Bronchial epithelial cell (primary cell): ENCODE measurements around the gene ABTB2. TPM values are rescaled to one million over a fixed set of nuclear protein-coding genes. Genes with fewer than 3 reads are reported as not detected.

Experiments
- DNase-seq: peaks from one replicate; pipeline ENCODE4 v3.0.0-alpha.2; 2010; ENCODE audit warnings: low read depth
- FAIRE-seq: peaks from 2 replicates; lab custom pipeline; 2011; peaks lifted over from hg19 to GRCh38; lab: Jason Lieb, UNC
- H3K27me3 ChIP-seq: 2 replicates; pipeline ENCODE4 v1.5.1; 2011; ENCODE audit warnings: low read length; ENCODE audit not compliant: control insufficient read depth, insufficient read depth
- H3K36me3 ChIP-seq: 2 replicates; pipeline ENCODE4 v1.5.1; 2011; ENCODE audit warnings: low read length; ENCODE audit not compliant: control insufficient read depth, insufficient read depth
- H3K4me3 ChIP-seq: 2 replicates; pipeline ENCODE4 v1.5.1; 2011; ENCODE audit warnings: mild to moderate bottlenecking, low read depth, low read length, control low read depth
- CTCF ChIP-seq: IDR thresholded peaks from 2 replicates; pipeline ENCODE4 v1.5.1; 2011; ENCODE audit warnings: mild to moderate bottlenecking, moderate library complexity, low read length, control low read depth, inconsistent platforms; ENCODE audit not compliant: insufficient read depth, severe bottlenecking
- total RNA-seq: library from RNA; depleted of rRNA; stranded (reverse); fragments of >200 nt; gene quantifications from 2 replicates; pipeline ENCODE4 v1.2.1, GENCODE V29; 2014

Gene ABTB2
- total RNA-seq, 1 donor from 2014 or later, result 0.53 TPM

- no peak for TF ChIP-seq CTCF
- H3K36me3 ChIP-seq, result peaks cover 27% of the 10 kb centered on the region
- FAIRE-seq, result no peak
Measured at GRCh38 chr11:34149274-34149673, 208.5 kb downstream of the ABTB2 start.

GRCh38 chr11:34148504-34149165 lies 209.2 kb downstream of the ABTB2 start:
- Histone ChIP-seq H3K27me3 (no peaks in the 10 kb centered on the region), H3K36me3 (peaks cover 29% of the 10 kb centered on the region), H3K4me3 (no peak overlapping the region)
- DNase-seq, result no peak
- no peak for FAIRE-seq
- TF ChIP-seq CTCF, result no peak

More at GRCh38 chr11:34149274-34149673, 208.5 kb downstream of the ABTB2 start:
- no peak for DNase-seq
- H3K27me3 ChIP-seq, result no peaks in the 10 kb centered on the region
- H3K4me3 ChIP-seq, result no peak overlapping the region

GRCh38 chr11:34147581-34147980 lies 210.2 kb downstream of the ABTB2 start:
- Histone ChIP-seq H3K36me3 (peaks cover 37% of the 10 kb centered on the region), H3K27me3 (no peaks in the 10 kb centered on the region), H3K4me3 (no peak overlapping the region)
- TF ChIP-seq CTCF, result no peak
- no peak for DNase-seq
- no peak for FAIRE-seq

- H3K36me3 ChIP-seq, result peaks cover 43% of the 10 kb centered on the region
- no peak for TF ChIP-seq CTCF
- FAIRE-seq, result no peak
- no peak for DNase-seq
- no peak overlapping the region for H3K4me3 ChIP-seq
- no peaks in the 10 kb centered on the region for H3K27me3 ChIP-seq
Measured at GRCh38 chr11:34146866-34147265, 210.9 kb downstream of the ABTB2 start.

GRCh38 chr11:34146411-34146810 lies 211.4 kb downstream of the ABTB2 start:
- TF ChIP-seq CTCF, result no peak

GRCh38 chr11:34145847-34146381 lies 211.9 kb downstream of the ABTB2 start:
- DNase-seq (no peak), FAIRE-seq (no peak)
- peaks cover 50% of the 10 kb centered on the region for H3K36me3 ChIP-seq
- H3K27me3 ChIP-seq, result no peaks in the 10 kb centered on the region
- no peak overlapping the region for H3K4me3 ChIP-seq
- no peak for TF ChIP-seq CTCF

More at GRCh38 chr11:34146411-34146810, 211.4 kb downstream of the ABTB2 start:
- FAIRE-seq (no peak), DNase-seq (no peak)
- H3K36me3 ChIP-seq, result peaks cover 46% of the 10 kb centered on the region
- H3K27me3 ChIP-seq, result no peaks in the 10 kb centered on the region
- no peak overlapping the region for H3K4me3 ChIP-seq
